Left lung (tissue), 10 donors: ENCODE measurements around the gene ZNF189. TPM values are rescaled to one million over a fixed set of nuclear protein-coding genes. Genes with fewer than 3 reads are reported as not detected.

ENCODE experiments used
- ATAC-seq: fragments of 200-7000 bp; cut with Tn5 transposase; one replicate; pipeline ENCODE4 v1.9.1; 2020; ENCODE audit warnings: moderate library complexity
- DNase-seq, 4 donors: peaks; one replicate each; pipeline ENCODE4 v3.0.0-alpha.2; 2013 to 2020
- H3K27ac ChIP-seq, 2 donors: fragments of 200-600 bp; sonication (generic) in 1 of 2; one replicate each; pipeline versions ENCODE4 v1.5.0 to v1.8.0; 2020 to 2021
- H3K27me3 ChIP-seq, 2 donors: fragments of 200-600 bp; sonication (generic) in 1 of 2; one replicate each; pipeline versions ENCODE4 v1.5.0 to v1.8.0; 2020 to 2021
- H3K36me3 ChIP-seq, 2 donors: fragments of 200-600 bp; sonication (generic) in 1 of 2; one replicate each; pipeline versions ENCODE4 v1.5.0 to v1.8.0; 2020 to 2021
- H3K4me1 ChIP-seq, 2 donors: fragments of 200-600 bp; one replicate each; pipeline ENCODE4 v1.8.0; 2021
- H3K4me3 ChIP-seq, 2 donors: fragments of 200-600 bp; sonication (generic) in 1 of 2; one replicate each; pipeline versions ENCODE4 v1.5.0 to v1.8.0; 2020 to 2021; ENCODE audit warnings: mild to moderate bottlenecking in 1 of 2
- H3K9me3 ChIP-seq, 2 donors: fragments of 200-600 bp; sonication (generic) in 1 of 2; one replicate each; pipeline versions ENCODE4 v1.5.0 to v1.8.0; 2020 to 2021
- intact Hi-C, 2 donors: fragments of 100-400 bp; cut with DNase I; formaldehyde crosslinking; loops; one replicate each; pipeline versions ENCODE4 v1.11.2 to v1.14.2; 2022
- polyA plus RNA-seq, 6 donors: library from polyadenylated mRNA; unstranded; fragments of 120-200 nt; gene quantifications; one replicate each; pipeline ENCODE4 v1.2.1, GENCODE V29; 2013; ENCODE audit not compliant: insufficient read length in 6 of 6
- total RNA-seq, 2 donors: library from RNA; stranded (reverse); fragmentation: NEBNext Ultra II Directional; extraction: Animal tissue kit (Norgen Biotek cat#: 25700); gene quantifications; one replicate each; pipeline ENCODE4 v1.2.1, GENCODE V29; 2021
- TF ChIP-seq, protein P1 (sequence below), 2 donors: fragments of 200-600 bp; sonication (generic) in 1 of 2; IDR thresholded peaks; one replicate each; pipeline versions ENCODE4 v1.5.0 to v1.8.0; 2021; ENCODE audit warnings: antibody characterized with exemption in 2 of 2
- donor health status: DM: no; HTN: yes; CAD: no.
- donor health status: DM: no; HTN: no; CAD: no.

Gene ZNF189
- total and polyA plus RNA-seq, 8 donors = 15.7 to 45.1 (median 37.9) TPM

DNA sequence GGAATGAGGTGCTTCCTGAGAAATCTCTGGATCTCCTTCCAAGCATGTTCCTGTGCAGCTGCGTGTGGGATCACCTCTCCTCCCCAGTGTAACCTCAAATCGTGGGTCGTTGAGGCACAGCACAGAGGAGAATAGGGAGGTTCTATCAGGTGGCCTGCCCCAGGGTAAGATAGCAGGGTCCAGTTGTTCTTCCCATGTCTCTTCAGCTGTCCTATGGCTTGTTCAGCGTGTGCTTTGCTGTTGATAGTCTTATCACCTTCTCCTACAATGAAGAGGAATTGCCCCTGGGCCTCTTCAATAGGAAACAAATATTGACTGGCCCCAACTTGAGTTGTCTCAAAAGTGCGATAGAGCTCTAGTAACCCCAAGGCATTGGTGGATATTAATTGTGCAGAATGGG lies 36.2 kb upstream of the ZNF189 start:
- TF ChIP-seq, protein P1, sequence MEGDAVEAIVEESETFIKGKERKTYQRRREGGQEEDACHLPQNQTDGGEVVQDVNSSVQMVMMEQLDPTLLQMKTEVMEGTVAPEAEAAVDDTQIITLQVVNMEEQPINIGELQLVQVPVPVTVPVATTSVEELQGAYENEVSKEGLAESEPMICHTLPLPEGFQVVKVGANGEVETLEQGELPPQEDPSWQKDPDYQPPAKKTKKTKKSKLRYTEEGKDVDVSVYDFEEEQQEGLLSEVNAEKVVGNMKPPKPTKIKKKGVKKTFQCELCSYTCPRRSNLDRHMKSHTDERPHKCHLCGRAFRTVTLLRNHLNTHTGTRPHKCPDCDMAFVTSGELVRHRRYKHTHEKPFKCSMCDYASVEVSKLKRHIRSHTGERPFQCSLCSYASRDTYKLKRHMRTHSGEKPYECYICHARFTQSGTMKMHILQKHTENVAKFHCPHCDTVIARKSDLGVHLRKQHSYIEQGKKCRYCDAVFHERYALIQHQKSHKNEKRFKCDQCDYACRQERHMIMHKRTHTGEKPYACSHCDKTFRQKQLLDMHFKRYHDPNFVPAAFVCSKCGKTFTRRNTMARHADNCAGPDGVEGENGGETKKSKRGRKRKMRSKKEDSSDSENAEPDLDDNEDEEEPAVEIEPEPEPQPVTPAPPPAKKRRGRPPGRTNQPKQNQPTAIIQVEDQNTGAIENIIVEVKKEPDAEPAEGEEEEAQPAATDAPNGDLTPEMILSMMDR (IDR thresholded peaks at IDR 0.05) = no peak
- no peak overlapping the region for H3K27ac ChIP-seq
- H3K4me3 ChIP-seq = no peak overlapping the region
- ATAC-seq = no peak
- no peaks in the 10 kb centered on the region for H3K36me3 ChIP-seq
- H3K9me3 ChIP-seq = no peaks in the 10 kb centered on the region
- H3K27me3 ChIP-seq = no peaks in the 10 kb centered on the region
- H3K4me1 ChIP-seq = no peaks in the 10 kb centered on the region
- intact Hi-C loops = no loop called here
- DNase-seq = no peak

DNA sequence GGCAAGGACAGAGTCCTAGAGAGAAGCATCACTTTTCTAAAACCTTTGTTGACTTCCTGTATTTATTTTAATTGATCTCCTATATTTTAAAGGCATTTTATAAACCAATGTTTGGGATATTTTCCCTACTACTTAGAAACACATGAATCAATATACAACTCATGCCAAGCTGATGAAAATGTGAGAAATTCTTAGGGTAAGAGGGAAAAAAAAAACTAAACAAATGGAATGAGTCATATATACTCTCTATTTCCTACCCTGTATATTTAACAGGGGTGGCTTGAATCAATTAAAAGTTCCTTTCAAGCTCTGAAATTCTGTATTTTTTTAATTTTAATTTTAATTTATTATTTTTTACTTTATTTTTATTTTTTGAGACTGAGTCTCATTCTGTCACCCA lies 33.5 kb upstream of the ZNF189 start:
- no peak overlapping the region for H3K27ac ChIP-seq
- H3K27me3 ChIP-seq = no peaks in the 10 kb centered on the region

DNA sequence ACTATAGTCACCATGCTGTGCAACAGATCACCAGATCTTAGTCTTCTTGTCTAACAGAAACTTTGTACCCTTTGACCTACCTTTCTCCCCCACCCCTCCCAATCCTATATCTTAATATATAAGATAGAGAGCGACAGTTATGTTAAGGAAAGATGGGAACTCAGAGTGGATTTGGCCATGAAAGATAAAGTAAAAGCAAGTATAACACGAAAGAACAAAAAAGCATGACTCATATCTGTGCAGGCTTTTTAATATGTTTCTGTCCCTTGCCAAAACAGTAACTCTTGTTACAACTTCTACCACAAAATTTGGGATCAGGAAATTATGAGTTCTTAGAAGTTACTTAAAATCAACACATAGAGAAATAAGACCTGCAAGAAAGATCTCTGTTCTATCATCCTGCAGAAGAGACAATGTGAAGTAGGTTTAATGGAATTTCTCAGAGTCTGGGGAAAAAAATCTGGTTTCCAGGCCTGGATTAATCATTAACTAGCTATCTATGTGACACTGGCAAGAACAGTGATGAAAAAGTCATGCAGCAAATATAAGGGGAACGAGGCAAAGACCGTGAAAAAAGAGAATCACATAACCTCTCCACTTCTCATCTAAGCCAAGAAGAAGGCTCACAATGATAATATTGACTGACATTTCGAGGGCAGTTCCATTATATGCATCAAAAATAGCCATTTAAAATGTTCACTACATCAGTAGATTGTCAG lies 32.5 kb upstream of the ZNF189 start:
- Histone ChIP-seq H3K36me3 (no peaks in the 10 kb centered on the region), H3K27ac (no peak overlapping the region), H3K27me3 (no peaks in the 10 kb centered on the region), H3K9me3 (no peaks in the 10 kb centered on the region), H3K4me1 (no peaks in the 10 kb centered on the region), H3K4me3 (no peak overlapping the region)
- intact Hi-C loops = no loop called here
- no peak for ATAC-seq
- TF ChIP-seq, protein P1 (IDR thresholded peaks at IDR 0.05) = no peak
- DNase-seq = no peak

More for the DNA sequence above, 33.5 kb upstream of the ZNF189 start:
- TF ChIP-seq, protein P1 (IDR thresholded peaks at IDR 0.05) = no peak
- H3K4me1 ChIP-seq = no peaks in the 10 kb centered on the region
- intact Hi-C loops = no loop called here
- DNase-seq (no peak), ATAC-seq (no peak)
- no peaks in the 10 kb centered on the region for H3K36me3 ChIP-seq
- H3K4me3 ChIP-seq = no peak overlapping the region
- no peaks in the 10 kb centered on the region for H3K9me3 ChIP-seq

DNA sequence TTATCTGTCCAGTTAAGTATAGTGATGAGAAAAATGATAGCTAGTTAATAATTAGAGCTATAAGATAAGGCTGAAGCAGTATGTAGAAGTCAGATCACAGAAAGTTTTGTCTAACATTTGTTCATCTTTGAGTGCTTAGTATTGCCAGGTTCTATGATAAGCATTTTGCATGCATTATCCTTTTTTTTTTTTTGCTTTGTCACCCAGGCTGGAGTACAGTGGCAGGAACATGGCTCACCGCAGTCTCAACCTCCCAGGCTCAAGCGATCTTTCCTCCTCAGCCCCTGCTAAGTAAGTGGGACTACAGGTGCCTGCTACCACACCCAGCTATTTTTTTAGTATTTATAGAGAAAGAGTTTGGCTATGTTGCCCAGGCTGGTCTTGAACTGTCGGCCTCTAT lies 31.3 kb upstream of the ZNF189 start:
- H3K27ac ChIP-seq = no peak overlapping the region
- ATAC-seq (no peak), DNase-seq (no peak)
- H3K27me3 ChIP-seq = no peaks in the 10 kb centered on the region
- H3K9me3 ChIP-seq = no peaks in the 10 kb centered on the region
- TF ChIP-seq, protein P1 (IDR thresholded peaks at IDR 0.05) = no peak
- H3K4me1 ChIP-seq = no peaks in the 10 kb centered on the region
- no peaks in the 10 kb centered on the region for H3K36me3 ChIP-seq
- H3K4me3 ChIP-seq = no peak overlapping the region
- intact Hi-C loops = no loop called here

DNA sequence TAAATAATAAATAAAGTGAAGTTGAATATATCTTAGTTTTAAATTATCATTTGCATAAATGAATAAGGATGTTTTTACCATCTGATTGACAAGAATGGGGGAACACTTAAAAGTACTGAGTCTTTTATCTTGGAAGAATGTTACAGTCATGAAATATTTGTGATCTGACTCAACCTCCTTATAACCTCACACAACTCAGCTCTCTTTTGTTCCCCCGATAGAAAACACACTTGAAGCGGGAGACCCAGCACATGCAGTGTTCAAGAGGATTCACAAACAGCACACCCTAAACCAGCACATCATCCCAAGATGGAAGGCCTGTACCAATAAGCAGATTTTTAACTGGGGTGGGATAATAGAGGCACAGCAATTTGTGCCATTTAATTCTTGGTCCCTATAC lies 29.4 kb upstream of the ZNF189 start:
- Histone ChIP-seq H3K4me1 (no peaks in the 10 kb centered on the region), H3K27me3 (no peaks in the 10 kb centered on the region), H3K9me3 (no peaks in the 10 kb centered on the region), H3K4me3 (no peak overlapping the region), H3K27ac (no peak overlapping the region), H3K36me3 (no peaks in the 10 kb centered on the region)
- DNase-seq (no peak), ATAC-seq (peak; percentile 57)
- TF ChIP-seq, protein P1 (IDR thresholded peaks at IDR 0.05) = no peak
- intact Hi-C loops = no loop called here
